Hypothalamus (tissue), 51 donors: ENCODE measurements around the gene COMMD8.

ENCODE experiments used
- DNase-seq, 51 donors: peaks; one replicate each; lab custom pipeline; 2025; lab: John Stamatoyannopoulos, UW

Gene COMMD8

DNA sequence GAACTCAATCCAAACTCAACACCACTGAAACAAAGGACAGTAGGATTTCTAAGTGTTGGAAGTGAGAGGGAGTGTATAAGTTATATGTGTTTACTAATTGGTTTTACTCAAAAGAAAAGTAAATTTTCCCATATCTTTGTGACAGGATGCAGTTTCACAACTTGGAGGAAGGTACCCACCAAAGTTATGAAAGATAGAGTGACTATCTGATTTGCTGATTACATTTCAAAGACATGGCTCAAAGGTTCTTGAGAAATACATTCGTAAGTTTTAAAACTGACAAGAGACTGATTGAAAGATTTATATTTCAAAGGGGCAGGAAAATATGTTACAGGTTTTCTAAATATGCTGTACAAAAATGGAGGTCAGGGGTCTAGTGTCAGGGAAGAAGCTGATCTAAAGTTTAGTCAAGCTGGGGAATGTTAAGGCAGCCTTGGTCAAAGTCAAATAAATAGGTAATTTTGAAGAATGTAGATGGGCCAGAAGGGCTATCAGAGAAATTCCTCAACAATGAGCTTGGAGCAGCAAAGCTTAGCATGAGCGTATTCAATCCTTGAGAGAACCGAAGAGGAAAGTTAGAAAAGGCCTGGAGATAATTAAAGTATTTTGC lies 9.7 kb upstream of the COMMD8 start:
- no peak for DNase-seq

DNA sequence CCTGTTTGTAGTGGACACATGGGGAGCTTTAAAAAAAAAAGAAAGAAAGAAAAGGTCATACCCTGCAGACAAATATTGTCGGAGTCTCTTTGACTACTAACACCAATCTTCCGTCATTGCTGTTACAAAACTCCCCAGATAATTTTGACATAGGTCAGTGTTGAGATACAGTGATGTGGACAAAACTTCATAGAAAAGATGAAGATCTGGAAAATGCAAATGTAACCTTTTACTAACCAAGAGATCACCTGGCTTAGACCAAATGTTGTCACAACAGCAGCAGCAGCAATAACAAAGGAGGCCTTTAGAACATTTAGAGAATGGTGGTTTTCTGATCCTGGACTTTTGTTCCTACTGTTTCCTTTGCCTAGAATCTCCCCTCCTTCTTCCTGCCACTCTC lies 8.1 kb upstream of the COMMD8 start:
- no peak for DNase-seq

DNA sequence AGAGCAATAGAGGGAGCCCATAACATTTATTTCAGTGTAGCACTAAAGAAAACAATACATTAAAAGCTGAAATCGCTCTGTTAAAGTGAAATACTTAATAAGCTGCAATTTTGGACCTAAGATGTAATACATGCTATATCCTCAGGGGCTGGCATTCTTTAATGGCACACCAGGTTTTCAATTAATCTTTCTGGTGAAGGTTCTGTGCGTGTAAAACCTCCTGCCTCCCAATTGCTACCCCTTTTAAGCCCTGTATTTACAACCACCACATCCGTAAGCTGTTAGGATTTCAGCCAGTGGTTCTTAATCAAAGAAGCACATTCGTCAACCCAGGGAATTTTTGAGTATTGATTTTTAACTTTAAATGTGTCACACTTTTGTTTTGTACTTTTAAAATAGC lies 7.6 kb upstream of the COMMD8 start:
- DNase-seq, result no peak

DNA sequence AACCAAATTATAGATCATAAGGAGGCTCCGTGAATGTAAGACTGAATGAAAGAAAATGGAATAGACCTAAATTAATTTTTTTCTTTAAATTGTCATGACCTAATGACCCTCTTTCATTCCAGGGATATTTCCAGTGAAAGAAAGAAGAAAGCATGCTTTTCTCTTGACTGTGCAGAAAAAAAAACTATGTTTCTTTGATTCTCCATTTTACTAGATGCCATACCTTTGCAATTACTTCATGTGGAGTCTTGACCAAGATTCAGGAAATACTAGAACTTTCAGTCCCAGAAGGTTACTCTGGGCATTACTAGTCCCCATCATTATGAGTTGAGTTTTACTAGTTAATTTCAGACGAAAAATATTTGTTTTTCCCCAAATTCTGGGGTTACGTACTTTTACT lies 6.4 kb upstream of the COMMD8 start:
- no peak for DNase-seq

- no peak for DNase-seq
These were observed 5.3 kb upstream of the COMMD8 start for GRCh38 chr4:47468706-47469365.

DNA sequence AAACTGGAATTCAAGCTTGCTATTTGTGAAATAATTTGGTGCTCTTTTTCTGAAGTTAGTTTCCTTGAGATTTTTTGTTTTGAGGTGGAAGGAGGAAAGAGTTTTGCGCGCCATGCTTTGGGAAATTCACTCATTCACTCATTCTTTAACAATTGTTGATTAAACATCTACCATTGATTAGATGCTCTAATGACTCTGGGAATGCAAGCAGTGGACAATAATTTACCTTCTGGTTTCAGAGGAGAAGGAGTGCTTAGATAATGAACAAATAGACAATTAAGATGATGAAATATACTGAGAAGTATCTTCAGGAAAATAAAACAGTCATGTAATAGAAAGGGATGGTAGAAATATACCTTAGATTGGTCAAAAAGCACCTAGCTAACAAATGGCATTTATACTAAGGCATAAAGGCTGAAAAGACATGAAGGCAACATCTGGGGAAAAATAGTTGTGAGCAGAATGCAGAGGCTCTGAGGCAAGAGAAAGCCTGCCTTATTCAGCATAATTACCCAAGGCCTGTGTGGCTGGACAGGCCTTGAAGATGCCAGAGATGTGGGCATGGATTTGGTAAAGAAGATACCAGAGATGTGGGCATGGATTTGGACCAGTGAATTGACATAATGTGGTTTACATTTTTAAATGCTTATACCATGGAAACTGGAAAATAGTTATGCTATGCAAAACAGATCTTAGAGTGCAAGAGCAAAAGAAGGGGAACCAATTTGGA lies 2.7 kb upstream of the COMMD8 start:
- no peak for DNase-seq

DNA sequence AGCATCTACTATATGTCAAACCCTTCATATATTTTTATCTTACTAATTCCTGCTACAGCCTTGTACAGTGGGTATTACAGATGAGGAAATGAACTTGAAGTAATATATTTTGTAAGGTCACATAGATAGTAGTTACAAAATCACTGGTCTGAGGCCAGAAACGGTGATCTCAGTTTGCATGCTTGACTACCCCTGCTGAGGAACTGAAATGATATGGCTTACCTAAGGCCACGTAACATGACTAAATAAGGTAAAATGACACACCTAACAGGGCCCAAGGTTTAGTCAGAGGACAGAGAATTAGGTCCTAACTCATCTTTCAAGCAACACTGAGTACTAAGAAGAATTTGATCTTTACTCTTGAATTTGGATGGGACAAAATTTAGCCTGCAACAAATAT lies 1.5 kb upstream of the COMMD8 start:
- no peak for DNase-seq

DNA sequence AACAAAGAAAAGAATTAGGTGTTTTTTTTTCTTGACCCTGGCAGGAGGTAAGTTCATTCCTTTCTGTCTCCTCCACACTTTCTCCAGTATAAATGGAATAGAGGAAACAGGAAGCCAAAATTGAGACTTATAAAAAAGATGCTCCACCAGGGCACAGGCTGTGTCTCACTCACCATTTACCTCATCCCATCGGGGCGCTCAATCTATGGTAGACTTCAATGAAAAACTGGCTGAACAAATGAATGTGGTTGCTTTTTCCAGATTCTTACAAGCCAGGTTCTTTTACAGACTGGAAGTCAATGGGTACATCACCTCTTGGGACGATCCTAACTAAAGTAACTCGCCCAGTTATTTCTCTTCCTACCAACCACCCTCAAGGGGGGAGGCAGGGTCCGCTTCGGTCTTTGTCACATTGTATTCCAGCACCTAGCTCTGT lies 685 bp downstream of the COMMD8 start:
- peak in 2 of 51 donors; percentile 49 to 76 for DNase-seq

DNA sequence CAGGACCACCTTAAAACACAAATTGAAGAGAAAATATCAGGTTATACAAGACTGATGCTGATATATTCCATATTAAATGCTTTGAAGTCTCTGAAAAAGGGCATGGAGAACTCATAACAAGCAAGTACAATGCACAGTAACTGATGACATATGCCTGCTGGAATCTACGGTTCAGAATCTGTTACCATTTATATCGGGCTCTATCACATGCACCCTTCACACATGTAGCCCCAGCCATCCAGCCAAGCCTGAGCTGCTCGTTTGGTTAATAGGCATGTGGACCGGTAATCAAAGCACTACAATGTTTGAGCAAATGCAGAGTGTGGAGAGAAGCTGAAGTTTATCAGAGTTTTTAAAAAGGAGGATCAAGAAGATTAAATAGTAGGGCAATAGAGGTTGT lies 11.8 kb downstream of the COMMD8 start:
- no peak for DNase-seq

DNA sequence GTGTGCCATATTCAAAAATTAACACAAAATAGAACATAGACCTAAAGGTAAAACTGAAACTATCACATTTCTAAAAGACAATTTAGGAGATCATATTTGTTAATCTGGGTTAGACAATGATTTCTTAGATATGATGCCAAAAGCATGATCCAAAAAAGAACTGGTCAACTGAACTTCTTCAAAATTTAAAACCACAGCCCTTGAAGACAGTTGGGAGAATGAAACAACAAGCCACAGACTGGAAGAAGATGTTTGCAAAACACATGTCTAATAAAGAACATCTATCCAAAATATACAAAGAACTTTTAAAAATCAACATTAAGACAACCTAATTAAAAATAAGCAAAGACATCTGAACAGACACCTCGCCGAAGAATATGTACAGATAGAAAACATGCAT lies 19.5 kb downstream of the COMMD8 start:
- no peak for DNase-seq

GRCh38 chr4:47442980-47443379 lies 20.5 kb downstream of the COMMD8 start:
- peak in 9 of 51 donors; percentile 0 to 18 (median 2) for DNase-seq

DNA sequence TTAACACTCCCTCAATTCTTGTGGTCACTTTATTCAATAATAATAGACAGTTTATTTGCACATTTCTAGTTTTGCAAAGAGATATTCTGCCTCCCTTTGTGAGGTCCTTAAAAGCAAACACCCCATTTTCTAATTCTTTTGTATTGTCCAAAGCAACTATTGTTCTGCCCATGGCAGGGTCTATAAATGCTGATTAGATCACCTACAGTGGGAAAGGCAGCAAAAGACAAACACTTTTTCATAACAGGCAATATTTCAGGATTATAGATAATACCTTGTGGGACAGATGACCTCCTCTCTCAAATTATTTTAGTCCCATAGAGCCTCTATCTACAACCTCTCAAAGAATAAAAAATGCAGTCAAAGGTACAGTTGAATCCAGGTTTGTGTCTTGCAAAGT lies 28.6 kb downstream of the COMMD8 start:
- DNase-seq, result no peak

- no peak for DNase-seq
These were observed 30.8 kb downstream of the COMMD8 start for GRCh38 chr4:47432749-47433148.

GRCh38 chr4:47427935-47428334 lies 35.6 kb downstream of the COMMD8 start:
- no peak for DNase-seq

GRCh38 chr4:47425628-47426027 lies 37.9 kb downstream of the COMMD8 start:
- DNase-seq, result no peak

- DNase-seq, result no peak
These were observed 44.2 kb downstream of the COMMD8 start for GRCh38 chr4:47419296-47419695.

DNA sequence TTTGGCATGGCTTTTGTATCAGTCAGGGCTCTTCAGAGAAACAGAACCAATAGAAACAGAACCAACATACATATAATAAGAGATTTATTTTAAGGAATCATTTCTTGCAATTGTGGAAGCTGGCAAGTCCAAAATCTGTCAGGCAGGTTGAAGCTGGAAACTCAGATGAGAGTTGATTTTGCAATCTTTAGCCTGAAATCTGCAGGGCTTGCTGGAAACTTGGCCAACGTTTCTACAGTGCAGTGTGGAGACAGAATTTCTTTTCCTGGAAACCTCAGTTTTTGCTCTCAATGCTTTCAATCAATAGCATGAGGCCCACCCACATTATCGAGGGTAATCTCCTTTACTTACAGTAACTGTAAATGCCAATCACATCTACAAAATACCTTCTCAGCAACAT lies 45.4 kb downstream of the COMMD8 start:
- DNase-seq, result no peak

DNA sequence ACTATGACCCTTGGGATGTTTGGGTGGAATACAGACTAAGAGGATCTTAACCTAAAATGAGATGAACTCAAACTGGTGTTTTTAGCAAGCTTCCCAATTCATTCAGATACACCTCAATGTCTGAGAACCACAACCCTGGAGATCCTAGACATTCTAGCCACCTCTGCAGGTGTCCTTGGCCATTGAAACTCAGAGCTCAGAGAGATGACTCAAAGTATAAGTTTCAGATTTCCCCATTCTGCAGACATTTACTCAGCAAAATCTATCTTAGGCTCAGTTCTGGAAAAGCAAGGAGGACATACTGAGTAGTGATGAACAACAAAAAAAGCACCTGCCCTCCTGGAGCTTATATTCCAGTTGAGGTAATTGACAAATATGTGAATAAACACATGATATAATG lies 47.8 kb downstream of the COMMD8 start:
- no peak for DNase-seq

- no peak for DNase-seq
These were observed 50.0 kb downstream of the COMMD8 start for GRCh38 chr4:47413521-47413920.

DNA sequence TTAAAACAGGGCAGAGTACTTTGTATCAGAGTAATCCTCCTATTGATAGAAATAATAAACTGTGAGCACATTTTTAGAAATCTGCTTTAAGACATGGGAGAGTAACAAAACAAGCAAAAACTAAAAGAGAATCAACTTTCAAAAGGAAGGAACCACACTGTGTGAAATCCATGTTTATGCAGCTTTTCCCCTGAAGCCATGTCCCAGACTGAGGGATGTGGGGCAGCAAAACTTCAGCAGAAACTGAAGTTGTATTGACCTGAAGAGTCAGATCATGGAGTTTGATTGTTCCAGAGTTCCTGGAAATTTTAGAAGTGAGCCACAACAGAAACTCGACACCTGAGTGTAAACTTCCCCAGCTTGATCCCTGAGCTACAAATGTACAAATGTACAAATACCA lies 53.2 kb downstream of the COMMD8 start:
- DNase-seq, result no peak

- no peak for DNase-seq
These were observed 57.1 kb downstream of the COMMD8 start for GRCh38 chr4:47406408-47406807.
